K562 (cell line): ENCODE measurements around the gene FARSA. TPM values are rescaled to one million over a fixed set of nuclear protein-coding genes. Genes with fewer than 3 reads are reported as not detected.

Experiments used
- CLOCK ChIP-seq: fragments of 250-450 bp; sonication (Bioruptor Pico); IDR thresholded peaks from 2 replicates; pipeline ENCODE4 v1.4.0; 2020; ENCODE audit warnings: mild to moderate bottlenecking, moderate library complexity, borderline replicate concordance
- ESRRA ChIP-seq: fragments of 450-650 bp; IDR thresholded peaks from 2 replicates; pipeline ENCODE4 v1.6.1; 2014; ENCODE audit warnings: low read depth, mild to moderate bottlenecking, moderate library complexity, borderline replicate concordance
- ETV5 ChIP-seq: sonication (generic); formaldehyde crosslinking; IDR thresholded peaks from 2 replicates; pipeline ENCODE4 v1.4.0; 2020; ENCODE audit warnings: low read depth, mild to moderate bottlenecking, missing genetic modification reagents
- KAT2B ChIP-seq: IDR thresholded peaks from one replicate; pipeline ENCODE4 v1.6.1; 2012; ENCODE audit warnings: low read depth, mild to moderate bottlenecking, control low read depth, inconsistent platforms, low read length, moderate library complexity
- MCM3 ChIP-seq: fragments of 450-650 bp; IDR thresholded peaks from 2 replicates; pipeline ENCODE4 v1.6.1; 2016
- NCOR1 ChIP-seq: fragments of 450-650 bp; IDR thresholded peaks from 2 replicates; pipeline ENCODE4 v1.6.1; 2016; ENCODE audit warnings: mild to moderate bottlenecking, moderate library complexity
- PKNOX1 ChIP-seq: fragments of 450-650 bp; IDR thresholded peaks from 2 replicates; pipeline ENCODE4 v1.6.1; 2016
- PRDM10 ChIP-seq: fragments of 450-650 bp; IDR thresholded peaks from 2 replicates; pipeline ENCODE4 v1.6.1; 2018; ENCODE audit not compliant: partially characterized antibody
- RBM39 ChIP-seq: fragments of 200-400 bp; formaldehyde crosslinking; optimal IDR thresholded peaks from 2 replicates; pipeline ENCODE3; 2018; ENCODE audit warnings: low read depth, low read length
- SMAD4 ChIP-seq: fragments of 250-450 bp; sonication (Bioruptor Pico); conservative IDR thresholded peaks from 2 replicates; pipeline ENCODE4 v1.8.0; 2021; ENCODE audit warnings: inconsistent platforms, mild to moderate bottlenecking, moderate library complexity
- SMARCA4 ChIP-seq: fragments of 450-650 bp; IDR thresholded peaks from 2 replicates; pipeline ENCODE4 v1.6.1; 2016
- SMARCA5 ChIP-seq: fragments of 450-650 bp; IDR thresholded peaks from 2 replicates; pipeline ENCODE4 v1.6.1; 2016
- TCF7 ChIP-seq: sonication (generic); IDR thresholded peaks from 2 replicates; pipeline ENCODE4 v1.6.1; 2016; ENCODE audit warnings: antibody characterized with exemption, borderline replicate concordance
- VEZF1 ChIP-seq: fragments of 200-800 bp; sonication (Bioruptor generic); IDR thresholded peaks from 2 replicates; pipeline ENCODE4 v1.6.1; 2017; ENCODE audit warnings: missing genetic modification characterization, missing compliant biosample characterization
- ZBTB5 ChIP-seq: fragments of 450-650 bp; IDR thresholded peaks from 2 replicates; pipeline ENCODE4 v1.6.1; 2017; ENCODE audit warnings: antibody characterized with exemption
- ZBTB7A ChIP-seq: IDR thresholded peaks from 2 replicates; pipeline ENCODE4 v1.6.1; 2011; ENCODE audit warnings: low read depth, mild to moderate bottlenecking, low read length, moderate library complexity, borderline replicate concordance; ENCODE audit not compliant: control insufficient read depth
- polyA plus RNA-seq, 8 experiments: library from polyadenylated mRNA; depleted of rRNA in 4 of 8; stranded (reverse) in 5 of 8; unstranded in 3 of 8; fragments of >200 nt; fragmentation: Nextera tagmentation in 2 of 8; fragmentation: Illumina TruSeq in 1 of 8; extraction: Ambion mirVana in 2 of 8; extraction: Trizol in 1 of 8; gene quantifications; 2 replicates each; pipeline versions ENCODE4 v1.2.1 to v1.2.3, GENCODE V29; 2011 to 2014; ENCODE audit warnings: inconsistent platforms in 1 of 8, missing spikeins in 1 of 8
- total RNA-seq, 7 experiments: library from RNA; depleted of rRNA in 6 of 7; stranded (reverse); fragments of >200 nt in 6 of 7; fragmentation: Illumina TruSeq in 2 of 7; extraction: Trizol in 2 of 7; gene quantifications; 2 replicates each; pipeline versions ENCODE4 v1.2.1 to v1.2.3, GENCODE V29; 2011 to 2021; ENCODE audit warnings: low replicate concordance in 1 of 7

FARSA gene
- total and polyA plus RNA-seq, 9 of the 15 experiments (the other 6 are each of a cell fraction or from before 2014, with no cell fraction given), result 25.2 to 237 (median 89.6) TPM

- TF ChIP-seq VEZF1 (CRISPR knock-in tag) (peak; percentile 79), TCF7 (0 out of 2 replicates have a peak, but pooled peaks have one; percentile 68), ZBTB5 (no peak), KAT2B (peak; percentile 23), NCOR1 (peak; percentile 40), MCM3 (no peak), SMARCA4 (peak; percentile 51), ZBTB7A (peak; percentile 85), CLOCK (CRISPR knock-in tag) (no peak), RBM39 (no peak), SMARCA5 (peak; percentile 84), PRDM10 (peak; percentile 63), PKNOX1 (peak; percentile 41), ESRRA (peak; percentile 75; the same call in 1 of the 2 replicates), SMAD4 (CRISPR knock-in tag) (peak; percentile 83), ETV5 (CRISPR knock-in tag) (no peak; the same call in 1 of the 2 replicates)
These were observed 31.7 kb upstream of the FARSA start (continued) for GRCh38 chr19:12965017-12965811.
